NCI-H1436 (cell line): ENCODE measurements around the gene GPR3.
"Not testable (repeated sequence)": the region's sequence is repeated elsewhere in the genome, so short reads cannot be mapped to it uniquely, and the experiment has no call there.

Source experiments
- DNase-seq: peaks from one replicate; lab custom pipeline; 2025; lab: John Stamatoyannopoulos, UW

The GPR3 gene

DNA sequence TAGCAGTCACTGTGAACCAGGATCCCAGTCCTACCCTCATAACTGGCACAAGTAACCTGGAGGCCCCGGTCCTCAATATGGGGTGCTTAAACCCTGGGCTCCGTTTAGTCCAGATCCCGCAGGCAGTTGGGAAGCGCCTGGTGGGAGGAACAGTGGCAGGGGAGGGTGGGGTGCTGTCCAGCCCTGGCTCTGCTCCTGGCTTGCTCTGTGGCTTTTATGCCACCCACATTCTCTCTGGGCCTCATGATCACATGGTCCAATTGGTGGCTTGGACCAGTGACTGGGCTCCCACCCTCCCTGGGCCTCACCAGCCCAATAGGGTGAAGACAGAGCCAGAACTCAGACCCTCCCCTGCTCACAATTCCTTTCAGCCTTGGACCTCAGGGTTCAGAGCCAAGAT is 12.2 kb upstream of the GPR3 start:
- DNase-seq = no peak

DNA sequence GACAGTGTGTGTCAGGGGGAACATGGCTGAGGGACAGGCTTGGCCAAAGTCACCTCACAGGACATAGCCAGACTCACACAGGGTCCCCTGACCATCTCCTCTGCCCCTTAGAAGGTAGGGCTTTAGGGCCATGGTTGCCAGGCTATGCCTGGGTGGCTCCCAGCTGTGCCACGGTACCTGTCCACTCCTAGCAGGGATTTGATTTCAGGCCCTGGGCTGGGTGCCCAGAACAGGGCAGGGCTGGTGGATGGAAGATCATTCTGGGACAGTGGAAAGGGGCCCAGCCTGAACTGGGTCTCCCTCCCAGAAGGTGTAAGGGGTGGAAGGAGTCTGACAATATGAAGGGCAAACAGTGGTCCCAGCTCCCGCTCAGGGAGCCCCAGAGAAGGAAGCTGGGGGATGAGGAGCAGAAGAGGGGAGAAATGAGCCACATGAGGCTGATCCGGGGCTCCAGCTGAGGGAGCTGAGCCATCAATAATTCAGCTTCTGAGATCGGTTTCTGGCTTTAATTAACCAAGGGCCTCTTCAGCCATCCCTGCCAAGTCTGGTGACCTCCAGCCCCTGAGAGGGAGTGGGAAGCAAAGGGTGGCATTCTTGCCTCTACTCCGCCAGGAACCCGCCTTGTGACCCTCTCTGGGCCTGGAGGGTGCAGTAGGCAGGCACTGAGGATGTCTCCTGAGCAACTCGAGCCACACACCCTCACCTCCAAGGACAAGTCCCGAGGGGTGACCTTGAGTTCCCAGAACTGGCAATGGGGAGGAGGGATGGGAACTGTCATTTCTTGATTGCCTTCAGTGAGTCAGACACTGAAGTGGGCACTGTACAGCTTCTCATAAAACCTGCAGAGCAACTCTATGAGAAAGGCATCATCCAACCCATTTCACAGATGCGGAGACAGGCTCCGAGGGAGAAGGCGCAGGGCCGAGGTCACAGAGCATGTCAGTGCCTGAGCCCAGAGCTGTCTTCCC is 11.4 kb upstream of the GPR3 start:
- no peak for DNase-seq

- DNase-seq = no peak
Measured at GRCh38 chr1:27381969-27382762, 10.3 kb upstream of the GPR3 start.

DNA sequence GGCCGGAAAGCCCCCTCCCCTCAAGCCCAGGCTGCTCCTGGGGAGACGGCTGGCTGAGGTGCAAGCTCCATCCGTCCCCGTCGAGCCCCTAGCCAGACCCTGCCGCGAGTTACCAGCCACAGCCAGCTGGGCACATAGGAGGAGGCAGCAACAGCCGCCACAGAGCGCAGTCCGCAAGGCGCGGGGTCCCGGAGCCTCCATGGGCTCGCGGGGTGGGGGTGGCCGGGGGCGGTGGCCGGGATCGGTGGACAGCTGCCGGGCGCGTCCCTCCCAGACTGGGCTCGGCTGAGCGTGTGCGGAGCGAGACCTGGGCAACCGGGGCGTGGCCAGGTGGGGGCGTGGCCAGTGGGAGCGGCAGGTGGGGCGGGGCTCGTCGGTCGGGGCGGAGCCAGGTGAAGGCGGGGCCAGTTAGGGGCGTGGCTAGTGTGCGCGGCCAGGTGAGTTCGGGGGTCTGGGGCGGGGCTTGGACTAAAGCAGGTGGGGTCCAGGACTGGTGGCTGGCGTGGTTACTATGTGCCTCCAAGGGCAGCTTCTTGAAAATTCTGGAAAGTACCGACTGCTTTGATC is 9.3 kb upstream of the GPR3 start, which contains the start of gene CD164L2:
TSS of gene CD164L2 (minus strand) at position 295 of the 567 bp plus-strand sequence. CDS start at position 201, 94 bp downstream.
- DNase-seq = peak; percentile 32

DNA sequence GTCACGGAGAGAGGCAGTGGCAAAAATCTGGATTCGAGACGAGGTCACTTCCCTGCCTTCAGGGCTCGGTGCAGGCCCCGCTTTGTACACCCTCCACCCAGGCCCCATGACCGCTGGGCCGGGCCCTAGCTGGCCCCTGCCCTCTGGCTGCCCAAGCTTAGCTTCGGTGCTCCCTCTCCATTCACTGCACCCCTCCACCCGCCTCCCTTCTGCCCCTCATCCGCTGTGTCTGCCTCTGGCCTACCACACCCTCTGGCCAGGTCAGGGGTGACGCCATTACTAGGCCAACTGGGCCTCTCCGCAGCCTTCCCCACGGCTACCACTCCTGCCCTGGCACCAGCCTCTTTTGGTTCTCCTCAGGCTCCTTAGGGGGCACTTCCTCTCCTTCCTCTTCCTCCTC is 8.8 kb upstream of the GPR3 start:
- DNase-seq = no peak

- not testable (repeated sequence) for DNase-seq
Measured at GRCh38 chr1:27384797-27385196, 7.6 kb upstream of the GPR3 start.

GRCh38 chr1:27388337-27389005 is 4.0 kb upstream of the GPR3 start:
- peak; percentile 65 for DNase-seq

- peak; percentile 74 for DNase-seq
Measured at GRCh38 chr1:27391511-27392095, 819 bp upstream of the GPR3 start.

DNA sequence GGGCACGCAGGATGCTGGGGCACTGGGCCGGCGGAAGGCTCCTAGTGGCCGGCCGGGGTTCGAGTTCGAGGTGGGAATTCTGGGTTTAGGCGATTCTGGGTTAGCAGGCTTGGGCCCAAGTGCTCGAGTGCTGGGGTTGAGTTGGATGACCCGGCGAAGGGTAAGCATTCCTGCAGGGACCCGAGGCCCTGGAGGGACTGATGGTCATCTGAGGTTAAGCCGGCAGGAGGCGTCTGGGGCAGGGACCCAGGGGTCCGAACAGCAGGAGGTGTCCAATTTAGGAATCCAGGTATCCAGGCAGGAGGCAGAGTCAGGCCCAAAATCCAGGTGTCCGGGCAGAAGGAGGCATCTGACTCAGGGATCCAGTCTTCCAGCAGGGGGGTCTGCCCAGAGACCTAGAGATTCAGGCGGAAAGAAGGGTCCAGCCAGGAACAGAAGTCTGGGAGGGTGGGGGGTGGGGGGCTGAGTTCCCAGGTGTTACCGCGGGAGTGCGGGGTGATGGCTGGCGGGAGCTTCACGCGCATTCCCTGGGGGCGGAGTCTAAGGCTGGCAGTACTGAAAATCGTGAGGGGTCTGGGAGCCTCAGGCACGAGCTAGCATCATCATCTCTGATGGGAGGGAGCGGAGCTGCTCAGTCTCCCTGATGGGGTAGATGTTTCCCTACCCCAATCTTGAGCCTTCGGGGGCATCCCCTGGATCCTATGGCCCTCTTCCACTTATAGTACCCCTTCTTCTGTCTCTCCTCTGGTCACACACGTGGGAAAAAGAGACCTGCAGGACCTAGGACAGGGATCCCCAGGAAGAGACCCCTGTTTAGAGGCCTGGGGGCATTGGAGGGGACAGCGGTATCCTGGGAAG is 585 bp downstream of the GPR3 start:
- DNase-seq = no peak

GRCh38 chr1:27393641-27394281 is 1.3 kb downstream of the GPR3 start:
- no peak for DNase-seq

DNA sequence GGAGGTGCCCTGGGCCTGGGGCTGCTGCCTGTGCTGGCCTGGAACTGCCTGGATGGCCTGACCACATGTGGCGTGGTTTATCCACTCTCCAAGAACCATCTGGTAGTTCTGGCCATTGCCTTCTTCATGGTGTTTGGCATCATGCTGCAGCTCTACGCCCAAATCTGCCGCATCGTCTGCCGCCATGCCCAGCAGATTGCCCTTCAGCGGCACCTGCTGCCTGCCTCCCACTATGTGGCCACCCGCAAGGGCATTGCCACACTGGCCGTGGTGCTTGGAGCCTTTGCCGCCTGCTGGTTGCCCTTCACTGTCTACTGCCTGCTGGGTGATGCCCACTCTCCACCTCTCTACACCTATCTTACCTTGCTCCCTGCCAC is 1.8 kb downstream of the GPR3 start:
- DNase-seq = no peak

GRCh38 chr1:27394925-27395324 is 2.5 kb downstream of the GPR3 start:
- no peak for DNase-seq

GRCh38 chr1:27395441-27396195 is 3.2 kb downstream of the GPR3 start:
- peak; percentile 75 for DNase-seq

DNA sequence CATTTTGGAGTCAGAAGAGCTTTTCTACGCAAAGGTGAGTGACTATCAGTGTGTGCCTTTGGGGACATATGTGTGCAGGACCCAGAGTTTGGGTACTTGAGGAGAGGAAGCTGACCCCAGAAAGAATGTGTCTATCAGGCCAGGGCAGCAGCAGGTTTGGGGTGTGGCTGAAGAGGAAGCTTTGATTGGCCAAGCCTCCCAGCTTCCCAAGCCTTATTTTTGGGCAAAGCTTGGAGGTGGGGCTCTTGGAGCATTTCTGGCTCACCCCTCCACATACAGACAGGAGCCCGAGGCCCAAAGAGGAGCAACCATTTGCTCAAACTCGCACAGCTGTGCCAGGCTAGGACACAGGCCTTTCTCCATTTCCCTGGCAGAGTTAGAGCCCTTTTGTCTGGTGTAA is 4.7 kb downstream of the GPR3 start:
- no peak for DNase-seq

GRCh38 chr1:27397749-27398148 is 5.3 kb downstream of the GPR3 start:
- DNase-seq = no peak

GRCh38 chr1:27398405-27399149 is 6.2 kb downstream of the GPR3 start:
- DNase-seq = no peak

DNA sequence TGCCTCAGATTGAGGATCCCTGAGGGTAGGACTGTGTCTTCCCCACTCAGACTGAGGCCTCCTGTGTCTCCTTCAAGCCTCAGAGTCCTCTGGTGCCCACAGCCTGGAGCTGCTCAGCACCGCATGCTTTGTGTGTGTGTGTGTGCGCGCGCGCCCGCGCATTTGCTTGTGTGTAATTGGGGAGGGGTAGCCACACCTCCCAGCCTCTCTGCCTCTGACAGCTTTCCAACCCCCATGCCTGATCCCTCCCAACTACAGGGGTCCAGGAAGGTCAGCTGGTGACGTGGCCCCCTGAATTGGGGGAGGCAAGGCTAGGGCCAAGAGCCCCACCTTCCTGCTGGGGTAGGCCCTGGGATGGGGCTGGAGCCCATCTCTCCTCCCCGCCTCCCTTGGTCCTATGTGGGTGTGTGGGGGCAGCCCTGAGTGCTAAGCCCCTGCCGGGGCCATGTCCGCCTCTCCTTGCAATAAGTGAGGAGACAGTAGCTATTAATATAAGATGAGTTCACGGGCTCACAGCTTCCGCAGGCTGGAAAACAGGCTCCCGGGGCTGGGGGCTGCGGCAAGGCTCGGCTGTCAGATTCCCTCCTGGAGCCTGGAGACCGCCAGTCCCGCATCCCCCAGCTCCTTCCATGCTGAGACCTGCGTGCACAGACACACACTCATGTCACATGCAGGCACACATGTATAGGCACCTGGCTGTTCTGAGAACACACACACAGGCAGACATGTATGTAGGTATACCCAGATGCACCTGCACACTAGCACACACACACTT is 7.0 kb downstream of the GPR3 start:
- peak; percentile 17 for DNase-seq
